Neural progenitor cell (in vitro differentiated cells): ENCODE results near the gene OR4F15. TPM values are rescaled to one million over a fixed set of nuclear protein-coding genes. Genes with fewer than 3 reads are reported as not detected.
"Not testable (repeated sequence)": the region's sequence is repeated elsewhere in the genome, so short reads cannot be mapped to it uniquely, and the experiment has no call there.

Experiments
- DNase-seq: peaks from one replicate; pipeline ENCODE4 v3.0.0-alpha.2; 2016; ENCODE audit warnings: low spot score
- H2AFZ ChIP-seq: fragments of 200-600 bp; sonication (generic); replicated peaks from 2 replicates; pipeline ENCODE4 v1.6.1; 2016; ENCODE audit warnings: antibody characterized with exemption
- H3F3A ChIP-seq: fragments of 200-600 bp; sonication (generic); 2 replicates; pipeline ENCODE4 v1.6.1; 2016; ENCODE audit warnings: antibody characterized with exemption, low read depth
- H3K27ac ChIP-seq: fragments of 200-600 bp; sonication (generic); 2 replicates; pipeline ENCODE4 v1.5.1; 2016; ENCODE audit warnings: mild to moderate bottlenecking
- H3K27me3 ChIP-seq: fragments of 200-600 bp; sonication (generic); 2 replicates; pipeline ENCODE4 v1.6.1; 2016; ENCODE audit warnings: mild to moderate bottlenecking, moderate library complexity
- H3K36me3 ChIP-seq: fragments of 200-600 bp; sonication (generic); 2 replicates; pipeline ENCODE4 v1.5.1; 2016
- H3K4me1 ChIP-seq: fragments of 200-600 bp; sonication (generic); 2 replicates; pipeline ENCODE4 v1.6.1; 2016; ENCODE audit warnings: mixed run types
- H3K4me2 ChIP-seq: fragments of 200-600 bp; sonication (generic); 2 replicates; pipeline ENCODE4 v1.6.1; 2016
- H3K4me3 ChIP-seq: fragments of 200-600 bp; sonication (generic); 2 replicates; pipeline ENCODE4 v1.5.1; 2016
- H3K79me2 ChIP-seq: fragments of 200-600 bp; sonication (generic); 2 replicates; pipeline ENCODE4 v1.6.1; 2016; ENCODE audit warnings: low read depth
- H3K9ac ChIP-seq: fragments of 200-600 bp; sonication (generic); 2 replicates; pipeline ENCODE4 v1.6.1; 2016
- H3K9me3 ChIP-seq: fragments of 200-600 bp; sonication (generic); 2 replicates; pipeline ENCODE4 v1.5.1; 2016; ENCODE audit warnings: low read depth
- H4K20me1 ChIP-seq: fragments of 200-600 bp; sonication (generic); 2 replicates; pipeline ENCODE4 v1.6.1; 2016; ENCODE audit warnings: low read depth
- H3K27ac Mint-ChIP-seq: 3 replicates; pipeline ENCODE4 v1.8.0; 2021; ENCODE audit warnings: mixed read lengths
- H3K27me3 Mint-ChIP-seq: 2 replicates; pipeline ENCODE4 v1.8.0; 2022; ENCODE audit warnings: low read depth, mild to moderate bottlenecking, inconsistent platforms, moderate library complexity, mixed read lengths; ENCODE audit not compliant: insufficient read depth
- H3K36me3 Mint-ChIP-seq: 3 replicates; pipeline ENCODE4 v1.8.0; 2021; ENCODE audit warnings: mixed read lengths
- H3K4me1 Mint-ChIP-seq: 3 replicates; pipeline ENCODE4 v1.8.0; 2021; ENCODE audit warnings: mixed read lengths
- H3K4me3 Mint-ChIP-seq: 3 replicates; pipeline ENCODE4 v1.8.0; 2021; ENCODE audit warnings: mild to moderate bottlenecking, moderate library complexity, mixed read lengths
- H3K9me3 Mint-ChIP-seq: 3 replicates; pipeline ENCODE4 v1.8.0; 2020; ENCODE audit warnings: mixed read lengths
- EZH2 ChIP-seq: fragments of 200-600 bp; sonication (generic); IDR thresholded peaks from 2 replicates; pipeline ENCODE4 v1.6.1; 2017; ENCODE audit warnings: antibody characterized with exemption, mild to moderate bottlenecking, moderate library complexity
- EZH2phosphoT487 ChIP-seq: fragments of 200-600 bp; sonication (generic); IDR thresholded peaks from 2 replicates; pipeline ENCODE4 v1.6.1; 2017; ENCODE audit warnings: antibody characterized with exemption
- total RNA-seq: library from RNA; depleted of rRNA; stranded (reverse); fragments of >200 nt; gene quantifications from 2 replicates; pipeline ENCODE4 v1.2.3, GENCODE V29; 2015; ENCODE audit warnings: low replicate concordance
- TF ChIP-seq, protein P1 (sequence below): fragments of 200-600 bp; sonication (generic); IDR thresholded peaks from 2 replicates; pipeline ENCODE4 v1.5.1; 2017; ENCODE audit warnings: antibody characterized with exemption, mild to moderate bottlenecking

The OR4F15 gene
- total RNA-seq, 1 donor from 2014 or later: not detected

DNA sequence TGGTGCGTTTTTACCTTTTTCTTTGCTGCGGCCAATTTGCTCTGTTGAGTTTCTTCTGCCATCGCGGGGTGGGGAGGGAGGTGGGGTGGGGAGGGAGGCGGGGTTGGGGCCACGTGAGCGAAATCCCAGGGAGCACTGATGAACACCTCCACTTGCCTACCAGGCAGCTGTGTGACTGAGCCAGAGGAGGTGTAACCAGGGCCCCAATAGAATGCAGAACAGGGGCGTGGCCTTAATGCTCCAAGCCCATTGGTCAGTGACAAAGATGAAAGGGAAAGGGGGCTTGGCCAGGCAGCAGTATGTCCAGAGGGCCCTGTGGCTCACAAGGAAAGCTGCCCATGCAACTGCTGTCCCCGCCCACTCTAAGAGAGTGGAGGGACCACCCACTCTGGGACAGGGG lies 30.1 kb upstream of the OR4F15 start:
- Histone ChIP-seq H3K9me3 (no peaks in the 10 kb centered on the region), H3K79me2 (no peaks in the 10 kb centered on the region), H3K36me3 (no peaks in the 10 kb centered on the region), H3F3A (no peaks in the 10 kb centered on the region), H2AFZ (no peak overlapping the region), H3K27me3 (peaks cover 7% of the 10 kb centered on the region), H4K20me1 (no peaks in the 10 kb centered on the region), H3K9ac (no peak overlapping the region), H3K27ac (no peak overlapping the region), H3K4me3 (no peak overlapping the region), H3K4me1 (no peaks in the 10 kb centered on the region), H3K4me2 (no peak overlapping the region)
- no peak overlapping the region for H3K4me3 Mint-ChIP-seq
- peak; percentile 36 for DNase-seq
- H3K36me3 Mint-ChIP-seq: no peaks in the 10 kb centered on the region
- no peak overlapping the region for H3K27ac Mint-ChIP-seq
- no peaks in the 10 kb centered on the region for H3K9me3 Mint-ChIP-seq
- TF ChIP-seq EZH2: no peak
- TF ChIP-seq EZH2phosphoT487: no peak
- TF ChIP-seq, protein P1, sequence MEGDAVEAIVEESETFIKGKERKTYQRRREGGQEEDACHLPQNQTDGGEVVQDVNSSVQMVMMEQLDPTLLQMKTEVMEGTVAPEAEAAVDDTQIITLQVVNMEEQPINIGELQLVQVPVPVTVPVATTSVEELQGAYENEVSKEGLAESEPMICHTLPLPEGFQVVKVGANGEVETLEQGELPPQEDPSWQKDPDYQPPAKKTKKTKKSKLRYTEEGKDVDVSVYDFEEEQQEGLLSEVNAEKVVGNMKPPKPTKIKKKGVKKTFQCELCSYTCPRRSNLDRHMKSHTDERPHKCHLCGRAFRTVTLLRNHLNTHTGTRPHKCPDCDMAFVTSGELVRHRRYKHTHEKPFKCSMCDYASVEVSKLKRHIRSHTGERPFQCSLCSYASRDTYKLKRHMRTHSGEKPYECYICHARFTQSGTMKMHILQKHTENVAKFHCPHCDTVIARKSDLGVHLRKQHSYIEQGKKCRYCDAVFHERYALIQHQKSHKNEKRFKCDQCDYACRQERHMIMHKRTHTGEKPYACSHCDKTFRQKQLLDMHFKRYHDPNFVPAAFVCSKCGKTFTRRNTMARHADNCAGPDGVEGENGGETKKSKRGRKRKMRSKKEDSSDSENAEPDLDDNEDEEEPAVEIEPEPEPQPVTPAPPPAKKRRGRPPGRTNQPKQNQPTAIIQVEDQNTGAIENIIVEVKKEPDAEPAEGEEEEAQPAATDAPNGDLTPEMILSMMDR: no peak
- H3K27me3 Mint-ChIP-seq: no peaks in the 10 kb centered on the region
- H3K4me1 Mint-ChIP-seq: no peaks in the 10 kb centered on the region

DNA sequence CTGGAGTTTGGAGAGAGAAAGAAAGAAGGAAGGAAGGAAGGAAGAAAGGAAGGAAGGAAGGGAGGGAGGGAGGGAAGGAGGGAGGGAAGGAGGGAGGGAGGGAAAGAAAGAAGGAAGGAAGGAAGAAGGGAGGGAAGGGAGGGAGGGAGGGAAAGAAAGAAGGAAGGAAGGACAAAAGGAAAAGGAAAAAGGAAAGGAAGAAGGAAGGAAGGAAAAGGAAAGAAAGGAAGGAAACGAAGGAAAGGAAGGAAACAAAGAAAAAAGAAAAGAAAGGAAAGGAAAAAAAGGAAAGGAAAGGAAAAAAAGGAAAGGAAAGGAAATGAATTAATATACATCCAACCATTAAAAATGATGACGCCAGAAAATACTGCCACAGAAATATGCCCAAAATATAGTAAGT lies 27.4 kb upstream of the OR4F15 start:
- H4K20me1 ChIP-seq: no peaks in the 10 kb centered on the region
- Mint-ChIP-seq H3K9me3 (no peaks in the 10 kb centered on the region), H3K27ac (no peak overlapping the region), H3K27me3 (no peaks in the 10 kb centered on the region), H3K4me1 (no peaks in the 10 kb centered on the region), H3K36me3 (no peaks in the 10 kb centered on the region), H3K4me3 (no peak overlapping the region)
- no peak for DNase-seq
- no peaks in the 10 kb centered on the region for H3K36me3 ChIP-seq
- H3K4me1 ChIP-seq: no peaks in the 10 kb centered on the region
- no peaks in the 10 kb centered on the region for H3F3A ChIP-seq
- H3K27me3 ChIP-seq: peaks cover 7% of the 10 kb centered on the region
- no peak overlapping the region for H2AFZ ChIP-seq
- H3K27ac ChIP-seq: no peak overlapping the region
- no peak overlapping the region for H3K4me3 ChIP-seq
- H3K79me2 ChIP-seq: no peaks in the 10 kb centered on the region
- TF ChIP-seq EZH2phosphoT487: no peak
- no peak for TF ChIP-seq EZH2
- TF ChIP-seq, protein P1: no peak
- H3K9me3 ChIP-seq: no peaks in the 10 kb centered on the region
- H3K9ac ChIP-seq: no peak overlapping the region
- no peak overlapping the region for H3K4me2 ChIP-seq

DNA sequence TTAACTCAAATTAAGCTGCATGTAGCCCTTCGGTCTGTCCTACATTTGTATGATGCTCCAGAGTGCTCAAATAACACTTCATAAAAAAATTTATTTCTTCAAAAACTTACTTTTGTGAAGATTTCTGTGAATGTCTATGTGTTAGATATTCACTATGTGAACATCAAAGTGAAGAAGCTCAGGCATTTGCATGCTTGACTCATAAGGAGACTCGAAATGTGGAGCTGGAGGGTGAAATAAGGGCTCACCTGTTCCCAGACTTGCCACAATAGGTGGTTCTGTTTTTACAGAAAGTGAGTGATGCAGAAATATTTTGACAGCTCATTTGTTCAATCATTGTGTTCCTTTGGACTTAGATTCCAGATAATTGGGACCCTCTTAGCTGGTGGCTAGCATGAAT lies 25.6 kb upstream of the OR4F15 start:
- not testable (repeated sequence) for H3K4me2 ChIP-seq, H3K9me3 ChIP-seq, H3K79me2 ChIP-seq, H3K9me3 Mint-ChIP-seq, H3K36me3 ChIP-seq, H3K36me3 Mint-ChIP-seq, H3K27me3 ChIP-seq, H3F3A ChIP-seq, H3K9ac ChIP-seq, H3K4me1 ChIP-seq, H3K27me3 Mint-ChIP-seq, DNase-seq, H3K4me1 Mint-ChIP-seq, H4K20me1 ChIP-seq, H3K27ac ChIP-seq, H3K27ac Mint-ChIP-seq, H2AFZ ChIP-seq, H3K4me3 ChIP-seq, H3K4me3 Mint-ChIP-seq

DNA sequence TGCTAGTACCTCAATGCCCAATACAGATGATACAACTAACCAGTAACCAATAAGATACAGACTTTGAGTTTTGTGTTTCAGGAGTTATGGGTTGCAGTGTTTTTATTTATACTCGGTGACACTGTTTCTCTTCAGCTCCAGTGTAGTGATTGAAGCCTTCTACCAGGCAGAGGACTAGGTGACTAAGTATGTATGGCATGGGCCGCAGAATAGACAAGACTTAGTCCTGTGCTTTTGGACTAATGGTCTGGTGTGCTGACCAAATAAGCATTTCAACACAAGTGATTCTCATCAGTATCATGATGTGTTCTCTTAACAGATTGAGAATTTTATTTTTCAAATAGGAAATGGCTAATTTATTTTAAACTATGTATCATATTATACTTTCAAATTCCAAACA lies 24.0 kb upstream of the OR4F15 start:
- not testable (repeated sequence) for H3K9me3 Mint-ChIP-seq, H3K4me1 Mint-ChIP-seq, H3K27ac Mint-ChIP-seq, H4K20me1 ChIP-seq, H2AFZ ChIP-seq, H3K79me2 ChIP-seq, H3K4me1 ChIP-seq, H3K9ac ChIP-seq, H3K27me3 Mint-ChIP-seq, H3K36me3 ChIP-seq, DNase-seq, H3K27ac ChIP-seq, H3K27me3 ChIP-seq, H3K36me3 Mint-ChIP-seq, H3F3A ChIP-seq, H3K4me3 ChIP-seq, H3K4me2 ChIP-seq, H3K9me3 ChIP-seq, H3K4me3 Mint-ChIP-seq

DNA sequence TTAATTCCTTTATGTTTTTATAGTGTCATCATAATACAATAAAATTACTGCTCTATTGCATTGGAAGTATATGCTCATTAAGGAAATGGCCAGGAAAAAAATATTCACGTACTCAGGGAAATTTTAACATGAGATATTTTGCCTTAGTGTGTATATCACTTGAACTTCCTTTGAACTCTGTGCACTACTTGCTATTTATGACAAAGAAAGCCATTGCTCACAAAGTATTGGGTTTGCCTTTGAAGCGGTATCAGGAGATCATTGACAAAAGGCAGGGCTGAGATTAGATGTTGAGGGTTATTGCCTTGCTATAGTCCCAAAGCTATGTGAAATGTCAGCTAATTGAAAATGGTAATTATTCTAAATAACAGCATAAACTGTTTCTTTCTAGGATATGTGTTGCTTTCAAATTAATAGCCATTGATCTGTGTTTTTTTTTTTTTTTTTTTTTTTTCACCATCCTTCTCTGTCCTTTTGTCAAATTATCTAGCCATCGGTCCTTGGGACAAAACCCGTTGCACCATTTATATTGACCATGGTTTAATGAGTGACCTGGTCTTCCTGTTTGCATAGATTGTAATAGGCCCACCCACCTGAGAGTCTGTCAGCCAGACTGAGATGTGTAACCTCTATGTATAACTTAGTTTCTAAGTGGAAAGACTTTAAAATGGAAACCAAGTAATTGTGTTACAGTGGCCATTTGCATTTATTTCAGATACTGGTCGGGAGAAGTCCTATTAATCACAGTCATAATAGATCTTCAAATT lies 23.3 kb upstream of the OR4F15 start:
- not testable (repeated sequence) for H3K36me3 Mint-ChIP-seq, H3K9ac ChIP-seq, H3K4me3 ChIP-seq, H3K79me2 ChIP-seq, H3K4me3 Mint-ChIP-seq, H3K27me3 ChIP-seq, H3K27me3 Mint-ChIP-seq, H2AFZ ChIP-seq, H3K9me3 ChIP-seq, H4K20me1 ChIP-seq, H3K4me1 ChIP-seq, DNase-seq, H3K4me1 Mint-ChIP-seq, H3K4me2 ChIP-seq, H3K36me3 ChIP-seq, H3F3A ChIP-seq, H3K27ac ChIP-seq, H3K9me3 Mint-ChIP-seq, H3K27ac Mint-ChIP-seq

DNA sequence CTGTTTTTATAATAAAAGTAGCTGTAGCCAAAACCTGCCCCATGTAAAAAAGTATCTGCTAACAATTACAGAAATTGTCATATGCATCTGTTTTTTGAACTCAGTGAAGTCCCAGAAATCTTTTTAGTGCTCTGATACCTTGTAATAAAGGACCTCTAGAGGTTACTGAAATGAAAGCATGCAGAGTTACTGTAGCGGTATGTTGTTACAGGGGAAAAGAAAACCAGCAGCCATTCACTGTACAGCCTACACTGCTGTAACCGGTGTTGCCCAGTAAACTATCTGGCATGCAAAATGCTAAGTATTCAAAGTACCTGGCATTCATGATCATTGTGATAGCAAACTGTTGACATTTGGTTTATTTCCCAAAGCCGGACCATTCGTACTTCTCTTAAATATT lies 21.3 kb upstream of the OR4F15 start:
- H2AFZ ChIP-seq, DNase-seq, H3K27ac Mint-ChIP-seq, H3K36me3 Mint-ChIP-seq, H3K27ac ChIP-seq, H3K36me3 ChIP-seq, H3K27me3 ChIP-seq, H3K4me1 ChIP-seq, H4K20me1 ChIP-seq, H3K9me3 Mint-ChIP-seq, H3K9me3 ChIP-seq, H3F3A ChIP-seq, H3K27me3 Mint-ChIP-seq, H3K4me3 Mint-ChIP-seq, H3K4me1 Mint-ChIP-seq, H3K4me3 ChIP-seq, H3K79me2 ChIP-seq, H3K9ac ChIP-seq, H3K4me2 ChIP-seq: not testable (repeated sequence)
